Esophagus muscularis mucosa (tissue), 4 donors: ENCODE data around the gene CD47. TPM values are rescaled to one million over a fixed set of nuclear protein-coding genes. Genes with fewer than 3 reads are reported as not detected.

Source experiments
- DNase-seq: peaks from one replicate; pipeline ENCODE4 v3.0.0-alpha.2; 2017; ENCODE audit errors: extremely low spot score
- H3K27ac ChIP-seq, 4 donors: fragments of 200-600 bp; sonication (generic); replicated peaks in 1 of 4; 1 replicate in 3 of 4; 2 replicates in 1 of 4; pipeline ENCODE4 v1.5.1; 2016 to 2019; ENCODE audit warnings: mild to moderate bottlenecking in 1 of 4
- H3K27me3 ChIP-seq, 4 donors: fragments of 200-600 bp; sonication (generic); one replicate each; pipeline versions ENCODE4 v1.5.1 to v1.6.0; 2016 to 2019
- H3K36me3 ChIP-seq, 4 donors: fragments of 200-600 bp; sonication (generic); one replicate each; pipeline ENCODE4 v1.5.1; 2016 to 2019
- H3K4me1 ChIP-seq, 4 donors: fragments of 200-600 bp; sonication (generic); one replicate each; pipeline ENCODE4 v1.5.1; 2016 to 2019
- H3K4me3 ChIP-seq, 4 donors: fragments of 200-600 bp; sonication (generic); 1 replicate in 2 of 4; 2 replicates in 2 of 4; pipeline ENCODE4 v1.5.1; 2016 to 2019; ENCODE audit warnings: mild to moderate bottlenecking in 4 of 4, moderate library complexity in 1 of 4
- H3K9me3 ChIP-seq, 4 donors: fragments of 200-600 bp; sonication (generic); 1 replicate in 3 of 4; 2 replicates in 1 of 4; pipeline ENCODE4 v1.5.1; 2016 to 2019
- EP300 ChIP-seq: sonication (generic); formaldehyde crosslinking; IDR thresholded peaks from one replicate; pipeline ENCODE4 v1.6.1; 2017; ENCODE audit warnings: antibody characterized with exemption
- POLR2A ChIP-seq: fragments of 450-650 bp; IDR thresholded peaks from one replicate; pipeline ENCODE4 v1.6.1; 2017; ENCODE audit warnings: antibody characterized with exemption, moderate library complexity, mild to moderate bottlenecking, low read depth
- POLR2AphosphoS5 ChIP-seq, 2 donors: sonication (generic); formaldehyde crosslinking; IDR thresholded peaks; one replicate each; pipeline ENCODE4 v1.6.1; 2017; ENCODE audit warnings: antibody characterized with exemption in 2 of 2
- WGBS: methylation state at CpG from one replicate; pipeline ENCODE4 v1.1.5; 2018; 5-methylcytosine and 5-hydroxymethylcytosine counted together
- intact Hi-C: fragments of 100-400 bp; cut with DNase I; formaldehyde crosslinking; loops from one replicate; pipeline ENCODE4 v1.15.1; 2023
- total RNA-seq, 4 donors: library from RNA; depleted of rRNA; stranded (reverse); fragments of >200 nt; gene quantifications; one replicate each; pipeline versions ENCODE4 v1.1.0 to v1.2.1, GENCODE V29; 2016
- TF ChIP-seq, protein P1 (sequence below), 3 experiments: fragments of 200-600 bp in 2 of 3; fragments of 450-650 bp in 1 of 3; sonication (generic) in 2 of 3; IDR thresholded peaks; one replicate each; pipeline ENCODE4 v1.5.1; 2017 to 2019; ENCODE audit warnings: antibody characterized with exemption in 3 of 3, mild to moderate bottlenecking in 2 of 3, moderate library complexity in 1 of 3

The CD47 gene
- total RNA-seq, 4 donors from 2014 or later, result 31.6 to 57.7 (median 49.7) TPM

GRCh38 chr3:108036984-108037741, 53.7 kb downstream of the CD47 start:
- H3K4me1 ChIP-seq, result peaks cover 0 to 13% (median 11%) of the 10 kb centered on the region in 4 donors
- H3K9me3 ChIP-seq, result no peaks in the 10 kb centered on the region
- 83% methylated on average over 12 of the region's 12 CpGs for WGBS
- H3K4me3 ChIP-seq, result no peak overlapping the region
- H3K27me3 ChIP-seq, result no peaks in the 10 kb centered on the region
- TF ChIP-seq POLR2A (no peak), POLR2AphosphoS5 (IDR thresholded peaks at IDR 0.05) (no peak), EP300 (no peak)
- TF ChIP-seq, protein P1, sequence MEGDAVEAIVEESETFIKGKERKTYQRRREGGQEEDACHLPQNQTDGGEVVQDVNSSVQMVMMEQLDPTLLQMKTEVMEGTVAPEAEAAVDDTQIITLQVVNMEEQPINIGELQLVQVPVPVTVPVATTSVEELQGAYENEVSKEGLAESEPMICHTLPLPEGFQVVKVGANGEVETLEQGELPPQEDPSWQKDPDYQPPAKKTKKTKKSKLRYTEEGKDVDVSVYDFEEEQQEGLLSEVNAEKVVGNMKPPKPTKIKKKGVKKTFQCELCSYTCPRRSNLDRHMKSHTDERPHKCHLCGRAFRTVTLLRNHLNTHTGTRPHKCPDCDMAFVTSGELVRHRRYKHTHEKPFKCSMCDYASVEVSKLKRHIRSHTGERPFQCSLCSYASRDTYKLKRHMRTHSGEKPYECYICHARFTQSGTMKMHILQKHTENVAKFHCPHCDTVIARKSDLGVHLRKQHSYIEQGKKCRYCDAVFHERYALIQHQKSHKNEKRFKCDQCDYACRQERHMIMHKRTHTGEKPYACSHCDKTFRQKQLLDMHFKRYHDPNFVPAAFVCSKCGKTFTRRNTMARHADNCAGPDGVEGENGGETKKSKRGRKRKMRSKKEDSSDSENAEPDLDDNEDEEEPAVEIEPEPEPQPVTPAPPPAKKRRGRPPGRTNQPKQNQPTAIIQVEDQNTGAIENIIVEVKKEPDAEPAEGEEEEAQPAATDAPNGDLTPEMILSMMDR (IDR thresholded peaks at IDR 0.05), result no peak
- H3K27ac ChIP-seq, result no peak overlapping the region
- intact Hi-C loops, result no loop called here
- DNase-seq, result no peak
- H3K36me3 ChIP-seq, result peaks cover 0 to 17% (median 9%) of the 10 kb centered on the region in 4 donors

- DNase-seq, result no peak
- TF ChIP-seq POLR2A (no peak), POLR2AphosphoS5 (IDR thresholded peaks at IDR 0.05) (no peak), EP300 (no peak)
- TF ChIP-seq, protein P1 (IDR thresholded peaks at IDR 0.05), result no peak
- no peak overlapping the region for H3K4me3 ChIP-seq
- no peaks in the 10 kb centered on the region for H3K27me3 ChIP-seq
- peaks cover 0 to 8% (median 5%) of the 10 kb centered on the region in 4 donors for H3K4me1 ChIP-seq
- no peak overlapping the region for H3K27ac ChIP-seq
- no peaks in the 10 kb centered on the region for H3K9me3 ChIP-seq
- peaks cover 0 to 17% (median 7%) of the 10 kb centered on the region in 4 donors for H3K36me3 ChIP-seq
- intact Hi-C loops, result no loop called here
- WGBS, result 94% methylated on average over 1 of the region's 1 CpG
Observed at GRCh38 chr3:108036401-108036800, 54.4 kb downstream of the CD47 start.

- TF ChIP-seq EP300 (no peak), POLR2AphosphoS5 (IDR thresholded peaks at IDR 0.05) (no peak), POLR2A (no peak)
- TF ChIP-seq, protein P1 (IDR thresholded peaks at IDR 0.05), result no peak
- Histone ChIP-seq H3K4me1 (peaks cover 0 to 2% (median 0%) of the 10 kb centered on the region in 4 donors), H3K4me3 (no peak overlapping the region), H3K27ac (no peak overlapping the region), H3K36me3 (peaks cover 0 to 17% (median 7%) of the 10 kb centered on the region in 4 donors), H3K27me3 (no peaks in the 10 kb centered on the region), H3K9me3 (no peaks in the 10 kb centered on the region)
- intact Hi-C loops, result no loop called here
- WGBS, result 72% methylated on average over 4 of the region's 4 CpGs
- DNase-seq, result peak; percentile 77
Observed at GRCh38 chr3:108035751-108036150, 55.1 kb downstream of the CD47 start.

DNA sequence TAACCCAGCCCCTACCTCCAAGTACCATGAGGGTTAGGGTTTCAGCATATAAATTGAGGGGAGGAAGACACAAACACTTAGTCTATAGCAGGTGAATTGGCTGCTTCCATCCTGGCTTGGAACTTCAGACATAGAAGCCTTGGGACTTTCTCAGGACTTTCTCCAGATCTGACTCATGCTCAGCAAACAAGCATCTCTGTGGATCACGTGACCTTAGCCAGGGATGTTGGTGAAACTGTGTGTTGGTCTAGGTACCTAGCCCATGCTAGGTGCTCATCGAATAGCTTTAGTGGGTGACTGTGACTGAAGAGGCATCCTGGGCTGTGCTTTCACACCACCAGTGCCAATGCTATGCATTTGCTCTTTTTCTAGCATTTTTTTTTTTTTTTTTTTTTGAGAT, 58.9 kb downstream of the CD47 start:
- H3K36me3 ChIP-seq, result peaks cover 0 to 10% (median 4%) of the 10 kb centered on the region in 4 donors
- DNase-seq, result peak; percentile 26
- H3K27ac ChIP-seq, result no peak overlapping the region
- intact Hi-C loops, result no loop called here
- TF ChIP-seq POLR2A, result no peak
- TF ChIP-seq POLR2AphosphoS5 (IDR thresholded peaks at IDR 0.05), result no peak
- TF ChIP-seq EP300, result no peak
- TF ChIP-seq, protein P1 (IDR thresholded peaks at IDR 0.05), result no peak
- H3K9me3 ChIP-seq, result no peaks in the 10 kb centered on the region
- H3K4me1 ChIP-seq, result no peaks in the 10 kb centered on the region
- no peak overlapping the region for H3K4me3 ChIP-seq
- no peaks in the 10 kb centered on the region for H3K27me3 ChIP-seq
- 100% methylated on average over 2 of the region's 2 CpGs for WGBS
